HG02970 (cell line): ENCODE results near the gene RGMA.

Source experiments
- ATAC-seq: cut with Tn5 transposase; IDR thresholded peaks from one replicate; pipeline ENCODE4 v1.9.1; 2021; ENCODE audit warnings: mild to moderate bottlenecking, moderate library complexity, moderate number of reproducible peaks; ENCODE audit not compliant: unreplicated experiment, low FRiP score

RGMA gene

DNA sequence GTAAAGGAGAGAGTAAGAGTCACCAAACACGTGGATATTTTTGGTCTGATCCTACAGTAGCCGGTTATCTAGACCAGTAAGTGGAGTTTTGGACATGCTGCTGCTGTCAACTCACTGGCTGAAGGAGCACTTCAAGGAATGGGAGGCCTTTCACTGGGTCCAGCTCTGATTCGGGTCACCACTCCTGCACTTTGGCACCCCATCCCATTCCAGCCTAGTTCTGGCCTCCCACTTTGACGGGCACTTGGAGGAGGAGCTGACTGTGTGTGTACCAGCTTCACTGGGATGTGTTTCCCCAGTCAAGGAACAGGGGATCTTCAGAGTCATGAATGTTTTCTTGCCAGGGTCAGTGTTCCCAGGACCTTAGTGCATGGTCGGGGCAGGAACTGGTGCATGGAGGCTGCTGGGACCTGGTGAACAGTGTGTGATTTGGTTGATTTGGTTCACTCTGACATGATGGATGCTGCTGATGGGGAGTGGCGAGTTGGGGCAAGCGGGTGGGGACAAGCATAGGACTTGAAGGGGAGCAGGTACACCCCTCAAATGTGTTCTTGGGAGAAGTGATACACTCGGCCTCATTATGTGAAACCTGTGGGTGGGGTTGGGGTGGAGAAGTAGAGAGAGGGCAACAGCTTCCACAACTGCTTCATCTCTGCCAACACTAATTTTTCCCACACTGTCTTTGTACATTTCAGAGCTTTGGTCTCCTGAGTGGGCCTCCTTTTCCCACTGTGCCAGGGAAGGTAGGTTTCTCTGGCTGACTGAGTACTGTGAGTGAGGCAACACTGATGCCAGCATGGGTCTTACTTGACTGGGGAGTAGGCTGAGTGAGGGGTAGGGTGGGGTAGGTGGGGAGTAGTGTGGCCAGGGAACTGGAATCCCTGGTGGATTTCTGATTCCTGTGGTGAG lies 64.0 kb downstream of the RGMA start:
- ATAC-seq: no peak

GRCh38 chr15:93024293-93024692 lies 64.7 kb downstream of the RGMA start:
- ATAC-seq: no peak

DNA sequence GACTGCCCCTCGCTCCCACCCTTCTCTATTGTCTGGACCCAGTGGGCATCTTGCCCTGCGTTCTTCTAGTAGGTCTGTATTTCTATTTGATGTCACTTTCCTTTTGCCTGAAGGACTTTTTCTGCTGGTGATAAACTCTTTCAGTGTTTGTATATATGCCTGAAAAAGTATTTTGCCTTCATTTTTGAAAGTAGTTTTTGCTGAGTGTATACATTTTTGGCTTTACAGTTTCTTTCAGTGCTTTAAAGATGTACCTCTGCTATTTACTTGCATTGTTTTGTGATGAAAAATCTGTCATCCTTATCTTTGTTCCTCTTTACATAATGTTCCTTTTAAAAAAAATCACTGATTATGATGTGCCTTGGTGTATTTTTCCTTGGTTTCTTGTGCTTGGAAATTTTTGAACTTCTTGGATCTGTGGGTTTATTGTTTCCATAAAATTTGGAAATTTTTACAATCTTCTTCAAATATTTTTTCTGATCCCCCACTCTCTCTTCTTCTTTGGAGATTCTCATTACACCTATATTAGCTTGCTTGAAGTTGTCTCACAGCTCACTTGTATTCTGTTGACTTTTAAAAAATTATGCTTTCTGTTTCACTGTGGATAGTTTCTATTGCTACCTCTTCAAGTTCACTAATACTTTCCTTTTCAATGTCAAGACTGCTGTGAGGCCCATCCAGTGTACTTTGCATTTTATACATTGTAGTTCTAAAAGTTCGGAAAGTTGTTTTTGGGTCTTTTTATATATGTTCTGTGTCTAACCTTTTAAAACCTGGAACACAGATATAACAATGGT lies 67.8 kb downstream of the RGMA start:
- no peak for ATAC-seq

GRCh38 chr15:93019971-93020370 lies 69.0 kb downstream of the RGMA start:
- no peak for ATAC-seq

GRCh38 chr15:93019090-93019489 lies 69.9 kb downstream of the RGMA start:
- ATAC-seq: no peak

DNA sequence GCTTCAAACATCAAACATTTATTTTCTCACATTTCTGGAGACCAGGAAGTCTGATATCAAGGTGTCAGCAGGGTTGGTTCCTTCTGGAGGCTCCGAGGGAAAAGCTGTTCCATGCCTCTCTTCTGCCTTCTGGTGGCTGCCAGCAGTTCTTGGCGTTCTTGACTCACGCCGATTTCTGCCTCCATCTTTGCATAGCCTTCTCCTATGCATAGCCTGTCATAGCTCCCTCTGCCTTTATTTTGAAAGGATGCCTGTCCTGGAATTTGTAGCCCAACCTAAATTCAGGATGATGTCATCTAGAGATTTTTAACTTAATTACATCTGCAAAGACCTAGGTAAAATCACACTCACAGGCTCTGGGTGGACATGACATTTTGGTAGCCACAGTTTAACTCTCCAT lies 70.4 kb downstream of the RGMA start:
- ATAC-seq: no peak

GRCh38 chr15:93017526-93017925 lies 71.5 kb downstream of the RGMA start:
- ATAC-seq: no peak

GRCh38 chr15:93012786-93013185 lies 76.2 kb downstream of the RGMA start:
- no peak for ATAC-seq

DNA sequence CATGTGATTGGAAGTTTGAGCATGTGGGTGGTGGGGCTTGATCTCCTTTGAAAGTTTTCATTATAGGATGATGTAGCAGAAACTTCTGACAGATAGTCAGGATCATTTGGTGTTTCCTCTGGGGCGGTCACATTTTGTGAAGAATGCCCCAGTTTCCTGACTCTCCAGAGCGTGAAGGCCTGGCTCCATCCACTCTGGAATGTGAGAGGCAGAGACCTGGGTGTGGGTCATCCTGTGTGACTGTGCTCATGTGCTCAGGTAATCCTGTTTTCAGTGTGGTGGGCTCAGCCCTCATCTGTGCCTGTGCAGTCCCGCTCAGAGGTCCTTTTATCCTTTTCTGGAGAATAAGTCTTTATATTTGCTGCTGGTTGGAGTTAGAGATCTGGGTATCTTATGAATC lies 81.0 kb downstream of the RGMA start:
- ATAC-seq: no peak

GRCh38 chr15:93005133-93005532 lies 83.9 kb downstream of the RGMA start:
- ATAC-seq: no peak

DNA sequence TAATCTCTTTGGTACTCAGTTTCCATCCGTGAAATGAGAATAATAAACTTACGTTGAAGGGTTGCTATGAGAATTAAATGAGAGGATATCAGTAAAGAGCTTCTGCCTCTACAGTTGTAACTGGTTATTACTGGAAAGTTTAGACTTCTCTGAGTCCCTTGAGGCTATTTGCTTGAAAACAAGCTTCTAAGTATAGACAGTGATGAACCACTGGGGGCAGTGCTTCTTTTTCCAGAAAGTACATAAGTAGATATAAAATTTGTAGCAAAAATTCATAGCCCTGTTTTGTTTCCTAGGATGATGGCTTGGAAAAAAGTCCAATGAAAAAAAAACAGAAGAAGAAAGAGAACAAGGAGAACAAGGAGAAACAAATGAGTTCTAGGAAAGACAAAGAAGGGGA lies 87.1 kb downstream of the RGMA start:
- no peak for ATAC-seq

- ATAC-seq: no peak
These were observed 87.9 kb downstream of the RGMA start for GRCh38 chr15:93001156-93001555.

DNA sequence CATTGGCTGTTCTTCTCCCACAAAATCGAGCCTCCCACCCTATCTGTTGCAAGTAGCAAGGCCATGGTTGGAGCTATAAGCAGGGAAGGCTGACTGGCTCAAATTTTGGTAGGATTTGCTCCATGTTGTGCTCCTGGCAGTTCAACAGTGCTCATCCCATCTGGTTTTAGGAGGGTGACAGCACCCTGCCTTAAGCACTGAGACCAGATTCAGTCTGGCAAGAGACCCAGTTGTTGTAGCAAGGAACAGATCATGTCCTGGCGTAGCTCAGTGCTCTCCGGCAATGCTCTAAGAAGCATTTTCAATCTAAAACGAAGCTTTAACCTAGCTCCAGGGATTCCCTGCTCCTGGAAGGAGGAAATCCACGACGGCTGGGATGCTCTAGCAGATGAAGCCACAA lies 91.2 kb downstream of the RGMA start:
- no peak for ATAC-seq

DNA sequence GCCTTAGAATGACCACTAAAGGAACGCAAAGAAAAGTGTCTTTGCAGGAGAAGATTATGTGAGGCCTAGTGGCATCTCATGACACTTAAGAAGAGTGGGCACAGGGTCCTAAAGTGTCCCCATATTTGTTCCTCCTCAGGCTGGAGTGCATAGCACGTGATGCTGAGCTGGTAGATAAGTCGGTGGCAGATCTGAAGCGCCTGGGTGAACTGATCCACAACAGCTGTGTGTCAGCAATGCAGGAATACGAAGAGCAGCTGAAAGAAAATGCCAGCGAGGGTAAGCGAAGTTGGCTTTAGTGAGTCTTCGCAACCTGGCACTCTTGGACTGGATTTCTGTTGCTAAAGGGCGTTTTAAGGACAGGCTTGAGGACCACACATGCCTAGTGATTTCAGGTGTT lies 96.3 kb downstream of the RGMA start:
- ATAC-seq: no peak

DNA sequence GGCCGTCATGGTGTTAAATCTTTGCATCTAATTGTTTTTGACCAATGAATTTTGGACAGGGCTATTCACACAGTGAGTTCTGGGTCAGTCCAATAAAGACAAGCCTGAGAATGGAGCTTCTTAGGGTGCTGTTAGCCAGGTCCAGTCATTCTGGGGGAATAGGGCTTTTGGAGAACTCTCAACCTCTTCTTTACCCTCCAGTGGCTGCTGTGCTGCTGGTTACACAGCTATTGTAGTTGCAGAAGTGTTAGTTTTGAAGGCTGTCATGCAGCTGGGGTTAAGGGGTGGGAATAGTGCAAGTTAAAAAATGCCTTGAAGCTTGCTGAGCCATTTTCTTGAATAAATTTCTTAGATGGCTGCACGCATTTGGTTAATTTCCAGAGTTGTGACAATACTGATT lies 99.0 kb downstream of the RGMA start:
- ATAC-seq: no peak

GRCh38 chr15:92989470-92989869 lies 99.5 kb downstream of the RGMA start:
- no peak for ATAC-seq
